KMS-11 (cell line): ENCODE measurements around the gene NRF1.

Experiments
- H2AFZ ChIP-seq: fragments of 200-600 bp; sonication (generic); 2 replicates; pipeline ENCODE4 v1.6.1; 2016; ENCODE audit warnings: antibody characterized with exemption, mixed run types, low read depth
- H3K27ac ChIP-seq: fragments of 200-600 bp; sonication (generic); 2 replicates; pipeline ENCODE4 v1.6.1; 2016; ENCODE audit warnings: mild to moderate bottlenecking, mixed run types
- H3K27me3 ChIP-seq: fragments of 200-600 bp; sonication (generic); 2 replicates; pipeline ENCODE4 v1.6.1; 2017; ENCODE audit warnings: mild to moderate bottlenecking, low read depth, mixed run types, moderate library complexity; ENCODE audit not compliant: insufficient read depth
- H3K36me3 ChIP-seq: fragments of 200-600 bp; sonication (generic); 2 replicates; pipeline ENCODE4 v1.6.1; 2017; ENCODE audit warnings: mild to moderate bottlenecking, mixed run types; ENCODE audit not compliant: insufficient read depth
- H3K4me1 ChIP-seq: fragments of 200-600 bp; sonication (generic); 2 replicates; pipeline ENCODE4 v1.6.1; 2016; ENCODE audit warnings: mild to moderate bottlenecking, low read depth, mixed run types; ENCODE audit not compliant: poor library complexity, severe bottlenecking
- H3K4me2 ChIP-seq: fragments of 200-600 bp; sonication (generic); 2 replicates; pipeline ENCODE4 v1.7.0; 2016; ENCODE audit warnings: mild to moderate bottlenecking, mixed run types
- H3K4me3 ChIP-seq: fragments of 200-600 bp; sonication (generic); IDR thresholded peaks from 2 replicates; pipeline ENCODE4 v1.6.1; 2017; ENCODE audit warnings: low read depth, low read length, mixed read lengths; ENCODE audit not compliant: insufficient read depth
- H3K79me2 ChIP-seq: fragments of 200-600 bp; sonication (generic); 2 replicates; pipeline ENCODE4 v1.6.1; 2016; ENCODE audit warnings: low read depth, mixed run types; ENCODE audit not compliant: insufficient read depth
- H3K9ac ChIP-seq: fragments of 200-600 bp; sonication (generic); 2 replicates; pipeline ENCODE4 v1.6.1; 2016; ENCODE audit warnings: mild to moderate bottlenecking, mixed run types
- H4K20me1 ChIP-seq: fragments of 200-600 bp; sonication (generic); 2 replicates; pipeline ENCODE4 v1.6.1; 2016; ENCODE audit warnings: mild to moderate bottlenecking, mixed run types; ENCODE audit not compliant: insufficient read depth
- TF ChIP-seq, protein P1 (sequence below): fragments of 200-600 bp; sonication (generic); conservative IDR thresholded peaks from 2 replicates; pipeline ENCODE4 v1.6.1; 2017; ENCODE audit warnings: low read depth, mild to moderate bottlenecking, antibody characterized with exemption, low read length, moderate library complexity, mixed read lengths

The NRF1 gene

DNA sequence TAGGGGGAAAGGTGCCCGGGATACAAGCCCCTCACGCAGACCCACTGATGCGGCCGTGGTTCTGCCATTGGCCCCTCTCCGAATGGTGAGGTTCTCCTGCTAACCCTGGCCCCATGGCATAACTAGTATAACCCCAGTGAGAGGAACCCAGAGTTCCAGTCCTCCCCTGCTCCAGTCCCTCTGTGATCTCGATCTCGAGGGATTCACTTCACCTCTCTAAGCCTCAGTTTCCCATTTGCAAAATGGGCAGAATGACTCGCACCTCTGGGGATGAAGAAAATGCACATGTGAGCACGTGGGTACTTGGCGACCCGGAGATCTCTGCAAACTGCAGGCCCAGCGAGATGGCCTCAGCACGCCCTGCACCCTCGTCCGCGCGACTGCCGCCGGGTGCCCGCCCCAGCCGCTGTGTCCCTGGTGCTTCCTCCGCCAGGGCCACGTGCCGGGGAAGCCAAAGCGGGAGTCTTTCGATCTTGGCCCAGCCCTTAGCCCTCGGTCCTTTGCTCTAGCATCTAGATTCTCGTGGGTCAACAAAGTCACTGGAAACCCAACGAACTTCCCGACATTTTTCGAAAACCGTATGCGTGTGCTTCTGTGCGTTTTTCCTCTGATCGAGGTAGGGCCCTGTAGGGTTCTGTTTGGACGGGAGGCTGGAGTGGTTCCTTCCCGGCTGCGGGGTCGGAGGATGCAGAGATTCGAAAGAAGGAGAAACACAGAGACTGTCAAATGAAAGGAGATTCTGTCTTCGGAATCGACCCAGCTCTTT is 171.5 kb downstream of the NRF1 start:
- peaks cover 24% of the 10 kb centered on the region for H3K4me1 ChIP-seq
- H2AFZ ChIP-seq: no peak overlapping the region
- no peaks in the 10 kb centered on the region for H4K20me1 ChIP-seq
- no peak overlapping the region for H3K4me2 ChIP-seq
- TF ChIP-seq, protein P1, sequence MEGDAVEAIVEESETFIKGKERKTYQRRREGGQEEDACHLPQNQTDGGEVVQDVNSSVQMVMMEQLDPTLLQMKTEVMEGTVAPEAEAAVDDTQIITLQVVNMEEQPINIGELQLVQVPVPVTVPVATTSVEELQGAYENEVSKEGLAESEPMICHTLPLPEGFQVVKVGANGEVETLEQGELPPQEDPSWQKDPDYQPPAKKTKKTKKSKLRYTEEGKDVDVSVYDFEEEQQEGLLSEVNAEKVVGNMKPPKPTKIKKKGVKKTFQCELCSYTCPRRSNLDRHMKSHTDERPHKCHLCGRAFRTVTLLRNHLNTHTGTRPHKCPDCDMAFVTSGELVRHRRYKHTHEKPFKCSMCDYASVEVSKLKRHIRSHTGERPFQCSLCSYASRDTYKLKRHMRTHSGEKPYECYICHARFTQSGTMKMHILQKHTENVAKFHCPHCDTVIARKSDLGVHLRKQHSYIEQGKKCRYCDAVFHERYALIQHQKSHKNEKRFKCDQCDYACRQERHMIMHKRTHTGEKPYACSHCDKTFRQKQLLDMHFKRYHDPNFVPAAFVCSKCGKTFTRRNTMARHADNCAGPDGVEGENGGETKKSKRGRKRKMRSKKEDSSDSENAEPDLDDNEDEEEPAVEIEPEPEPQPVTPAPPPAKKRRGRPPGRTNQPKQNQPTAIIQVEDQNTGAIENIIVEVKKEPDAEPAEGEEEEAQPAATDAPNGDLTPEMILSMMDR: no peak
- H3K79me2 ChIP-seq: 0 out of 2 replicates have a peak, but pooled peaks cover 7% of the 10 kb centered on the region
- H3K4me3 ChIP-seq: no peak overlapping the region
- H3K27me3 ChIP-seq: peaks cover 25% of the 10 kb centered on the region; the same call in 1 of the 2 replicates
- no peak overlapping the region for H3K27ac ChIP-seq
- H3K36me3 ChIP-seq: no peaks in the 10 kb centered on the region
- no peak overlapping the region for H3K9ac ChIP-seq

- Histone ChIP-seq H3K79me2 (0 out of 2 replicates have a peak, but pooled peaks cover 4% of the 10 kb centered on the region), H3K4me2 (no peak overlapping the region), H3K36me3 (no peaks in the 10 kb centered on the region), H3K4me1 (peaks cover 24% of the 10 kb centered on the region), H3K9ac (no peak overlapping the region), H3K4me3 (no peak overlapping the region), H3K27me3 (peaks cover 25% of the 10 kb centered on the region; the same call in 1 of the 2 replicates), H3K27ac (no peak overlapping the region), H2AFZ (no peak overlapping the region), H4K20me1 (no peaks in the 10 kb centered on the region)
- TF ChIP-seq, protein P1: no peak
Observed at GRCh38 chr7:129783584-129783919, 172.0 kb downstream of the NRF1 start.

GRCh38 chr7:129784437-129784782 is 172.9 kb downstream of the NRF1 start:
- Histone ChIP-seq H3K4me3 (no peak overlapping the region), H3K79me2 (no peaks in the 10 kb centered on the region), H3K9ac (no peak overlapping the region), H3K4me1 (peaks cover 24% of the 10 kb centered on the region), H2AFZ (no peak overlapping the region), H4K20me1 (no peaks in the 10 kb centered on the region), H3K27me3 (peaks cover 25% of the 10 kb centered on the region; the same call in 1 of the 2 replicates), H3K27ac (no peak overlapping the region), H3K4me2 (peak overlapping the region; percentile 1; the same call in 1 of the 2 replicates), H3K36me3 (no peaks in the 10 kb centered on the region)
- TF ChIP-seq, protein P1: no peak

GRCh38 chr7:129784783-129785684 is 173.5 kb downstream of the NRF1 start:
- H3K79me2 ChIP-seq: no peaks in the 10 kb centered on the region
- no peak overlapping the region for H3K27ac ChIP-seq
- TF ChIP-seq, protein P1: no peak
- H3K9ac ChIP-seq: no peak overlapping the region
- H3K4me2 ChIP-seq: peak overlapping the region; percentile 1; the same call in 1 of the 2 replicates
- peaks cover 24% of the 10 kb centered on the region for H3K4me1 ChIP-seq
- H4K20me1 ChIP-seq: no peaks in the 10 kb centered on the region
- H3K27me3 ChIP-seq: peaks cover 25% of the 10 kb centered on the region; the same call in 1 of the 2 replicates
- no peak overlapping the region for H3K4me3 ChIP-seq
- H3K36me3 ChIP-seq: no peaks in the 10 kb centered on the region
- no peak overlapping the region for H2AFZ ChIP-seq
